GM12873 (cell line): ENCODE data around the gene ANKS1B.

Source experiments
- TF ChIP-seq, protein P1 (sequence below): IDR thresholded peaks from 2 replicates; pipeline ENCODE4 v1.5.1; 2012; ENCODE audit warnings: low read depth, mild to moderate bottlenecking, moderate library complexity, low read length, control low read depth; ENCODE audit not compliant: insufficient read depth; ENCODE audit errors: missing control alignments

Gene ANKS1B

DNA sequence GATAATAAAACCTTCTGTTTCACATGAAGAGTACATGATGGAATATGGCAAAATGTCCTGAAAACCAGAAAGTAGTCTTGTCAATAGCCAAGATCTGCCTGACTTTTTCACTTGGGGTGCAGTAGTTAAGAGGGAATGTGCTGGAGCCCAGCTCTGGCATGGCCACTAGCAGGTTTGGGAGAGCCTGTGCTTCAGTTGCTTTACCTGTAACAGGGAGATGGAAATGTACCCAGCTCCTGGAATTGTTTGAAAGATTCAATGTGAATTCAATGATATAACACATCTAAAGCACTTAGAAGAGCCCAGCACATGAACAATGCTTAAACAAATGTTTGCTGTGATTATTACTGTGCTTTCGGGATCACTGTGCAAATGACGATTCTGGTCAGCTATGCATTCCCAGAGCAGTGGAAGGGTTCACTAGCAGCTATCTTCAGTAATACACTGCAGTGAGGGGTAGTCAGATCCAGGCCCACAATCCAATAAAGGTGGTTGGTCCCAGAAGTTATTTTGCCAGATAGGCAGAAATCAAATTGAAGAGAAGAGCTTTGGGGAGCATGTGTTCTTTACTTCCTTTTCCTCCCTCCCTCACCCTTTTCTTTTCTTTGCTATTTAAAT lies 1114.7 kb downstream of the ANKS1B start:
- TF ChIP-seq, protein P1, sequence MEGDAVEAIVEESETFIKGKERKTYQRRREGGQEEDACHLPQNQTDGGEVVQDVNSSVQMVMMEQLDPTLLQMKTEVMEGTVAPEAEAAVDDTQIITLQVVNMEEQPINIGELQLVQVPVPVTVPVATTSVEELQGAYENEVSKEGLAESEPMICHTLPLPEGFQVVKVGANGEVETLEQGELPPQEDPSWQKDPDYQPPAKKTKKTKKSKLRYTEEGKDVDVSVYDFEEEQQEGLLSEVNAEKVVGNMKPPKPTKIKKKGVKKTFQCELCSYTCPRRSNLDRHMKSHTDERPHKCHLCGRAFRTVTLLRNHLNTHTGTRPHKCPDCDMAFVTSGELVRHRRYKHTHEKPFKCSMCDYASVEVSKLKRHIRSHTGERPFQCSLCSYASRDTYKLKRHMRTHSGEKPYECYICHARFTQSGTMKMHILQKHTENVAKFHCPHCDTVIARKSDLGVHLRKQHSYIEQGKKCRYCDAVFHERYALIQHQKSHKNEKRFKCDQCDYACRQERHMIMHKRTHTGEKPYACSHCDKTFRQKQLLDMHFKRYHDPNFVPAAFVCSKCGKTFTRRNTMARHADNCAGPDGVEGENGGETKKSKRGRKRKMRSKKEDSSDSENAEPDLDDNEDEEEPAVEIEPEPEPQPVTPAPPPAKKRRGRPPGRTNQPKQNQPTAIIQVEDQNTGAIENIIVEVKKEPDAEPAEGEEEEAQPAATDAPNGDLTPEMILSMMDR, result no peak

DNA sequence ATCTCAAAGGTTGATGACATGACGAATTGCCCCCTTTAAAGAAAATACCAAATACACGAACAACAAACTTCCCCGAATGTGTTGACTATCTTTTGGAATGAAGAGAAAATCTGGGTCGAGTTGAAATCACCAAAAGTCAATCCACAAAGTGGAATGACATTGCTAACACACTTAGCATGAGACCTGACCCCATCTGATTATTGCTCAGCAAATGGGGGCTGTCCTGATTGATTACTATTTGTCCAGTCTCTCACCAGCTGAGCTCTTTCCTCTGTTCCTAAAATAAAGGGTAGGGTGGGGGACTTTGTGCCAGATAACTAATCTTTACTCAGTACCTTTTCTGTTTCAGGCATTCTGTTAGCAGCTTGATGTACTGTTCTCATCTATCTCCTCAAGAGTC lies 1116.2 kb downstream of the ANKS1B start:
- TF ChIP-seq, protein P1, result no peak

DNA sequence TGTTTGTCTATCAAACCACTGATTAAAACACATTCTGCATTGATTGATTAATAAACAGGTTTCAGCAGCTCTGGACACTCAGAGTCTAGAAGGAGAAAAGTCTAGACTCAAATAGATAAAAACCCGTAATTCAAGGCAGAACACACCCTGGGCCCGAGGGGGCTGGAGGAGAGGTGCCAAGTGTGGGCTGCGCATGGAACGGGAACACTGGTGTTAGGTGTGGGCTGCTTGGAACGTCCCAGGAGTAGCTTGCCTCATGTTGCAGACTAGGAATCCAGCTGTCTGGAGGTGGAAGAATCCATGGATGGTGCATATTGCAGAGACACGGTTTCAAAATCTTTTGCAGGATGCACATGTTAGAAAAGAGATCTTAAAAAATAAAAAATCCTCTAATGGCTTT lies 1116.7 kb downstream of the ANKS1B start:
- TF ChIP-seq, protein P1, result no peak

DNA sequence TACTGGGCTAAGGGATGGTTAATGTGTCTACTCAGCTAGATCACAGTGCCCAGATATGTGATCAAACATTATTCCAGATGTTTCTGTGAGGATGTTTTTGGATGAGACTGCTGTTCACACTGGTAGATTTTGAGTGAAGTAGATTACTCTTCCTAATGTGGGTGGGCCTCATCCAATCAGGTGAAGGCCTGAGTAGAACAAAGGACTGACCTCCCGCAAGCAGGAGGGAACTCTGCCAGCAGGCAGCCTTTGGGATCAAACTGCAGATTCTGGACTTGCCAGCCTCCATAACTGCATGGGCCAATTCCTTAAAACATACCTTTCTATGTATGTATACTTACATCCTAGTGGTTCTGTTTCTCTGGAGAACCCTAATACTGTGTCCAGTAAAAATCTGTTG lies 1120.4 kb downstream of the ANKS1B start:
- TF ChIP-seq, protein P1, result no peak

DNA sequence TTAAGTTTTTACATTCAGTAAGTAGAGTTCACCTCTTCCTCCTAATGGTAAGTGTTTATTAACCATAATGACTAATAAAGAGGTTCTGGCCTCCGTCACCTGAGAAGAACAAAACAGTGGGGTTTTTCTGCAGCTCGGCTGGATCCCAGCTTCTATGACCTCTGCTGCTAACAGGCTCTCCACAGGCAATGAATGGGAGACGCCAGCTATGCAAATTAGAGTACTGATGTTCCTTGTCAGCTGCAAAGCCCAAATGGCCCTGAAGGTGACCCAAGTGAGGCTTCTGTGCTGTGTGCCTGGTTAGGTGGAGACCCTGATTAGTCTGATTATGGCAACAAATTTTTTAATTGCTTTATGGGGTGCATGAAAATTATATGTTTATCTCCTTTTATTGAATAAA lies 1121.6 kb downstream of the ANKS1B start:
- TF ChIP-seq, protein P1, result no peak

DNA sequence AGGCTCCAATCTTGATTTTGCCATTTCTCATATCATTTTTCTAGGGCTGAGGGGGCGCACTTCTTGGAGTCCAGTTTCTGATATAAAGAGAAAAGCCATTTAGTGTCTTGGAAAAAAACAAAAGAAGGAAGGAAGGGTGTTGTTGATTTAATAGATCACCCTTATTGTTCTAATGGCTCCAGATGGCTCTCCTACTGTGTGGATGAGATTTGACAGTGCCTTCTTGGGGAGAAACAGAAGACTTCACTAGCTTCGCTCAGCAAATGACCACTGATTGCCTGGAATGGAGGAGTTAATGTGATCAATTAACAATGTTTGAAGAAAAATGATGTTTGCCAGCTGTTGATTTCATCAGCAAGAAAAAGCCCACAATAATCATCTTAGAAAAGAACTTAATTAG lies 1123.5 kb downstream of the ANKS1B start:
- TF ChIP-seq, protein P1, result no peak

DNA sequence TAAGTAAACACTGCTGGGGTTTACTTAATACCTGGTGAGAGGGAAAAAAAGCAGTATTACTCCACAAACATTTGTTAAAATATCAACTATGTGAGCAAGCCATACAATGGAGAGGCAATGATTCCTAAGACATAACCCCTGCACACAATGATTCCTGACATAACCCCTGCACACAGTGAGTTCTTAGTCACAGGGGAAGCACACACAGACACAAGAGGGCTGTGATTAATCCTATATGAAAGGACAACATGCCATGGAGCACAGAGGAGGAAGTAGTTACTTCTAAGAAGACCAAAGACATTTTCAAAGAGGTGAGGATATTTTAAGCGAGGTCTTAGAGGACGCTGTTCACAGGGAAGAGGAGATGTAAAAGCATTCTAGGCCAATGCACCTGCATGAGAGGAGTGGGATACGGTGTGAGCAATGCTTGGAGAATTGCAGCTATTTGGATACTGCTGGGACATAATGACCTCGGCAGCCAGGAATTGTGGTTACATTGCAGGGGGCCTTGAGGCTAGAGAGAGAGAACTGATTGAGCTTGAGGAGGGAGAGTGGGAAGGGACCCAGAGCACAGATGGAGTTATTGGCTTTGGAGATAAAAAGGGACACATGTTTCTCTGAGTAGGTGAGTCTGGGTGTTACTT lies 1127.7 kb downstream of the ANKS1B start:
- TF ChIP-seq, protein P1, result no peak
